Mucosa of rectum (tissue), 2 donors: ENCODE data around the gene ORAI1.

ENCODE experiments used
- H3K27ac ChIP-seq, 2 donors: one replicate each; pipeline ENCODE4 v1.7.0; 2013; ENCODE audit warnings: inconsistent platforms in 2 of 2, low read depth in 2 of 2, low read length in 2 of 2
- H3K27me3 ChIP-seq, 2 donors: one replicate each; pipeline ENCODE4 v1.7.0; 2013; ENCODE audit warnings: low read length in 2 of 2; ENCODE audit not compliant: control insufficient read depth in 2 of 2, insufficient read depth in 2 of 2
- H3K36me3 ChIP-seq, 2 donors: one replicate each; pipeline ENCODE4 v1.7.0; 2013; ENCODE audit warnings: low read length in 2 of 2; ENCODE audit not compliant: control insufficient read depth in 2 of 2, insufficient read depth in 2 of 2
- H3K4me1 ChIP-seq, 2 donors: one replicate each; pipeline ENCODE4 v1.7.0; 2013; ENCODE audit warnings: low read length in 2 of 2, mild to moderate bottlenecking in 1 of 2; ENCODE audit not compliant: control insufficient read depth in 2 of 2, insufficient read depth in 2 of 2
- H3K4me3 ChIP-seq, 2 donors: one replicate each; pipeline ENCODE4 v1.7.0; 2013; ENCODE audit warnings: low read length in 2 of 2
- H3K9ac ChIP-seq, 2 donors: one replicate each; pipeline ENCODE4 v1.7.0; 2013; ENCODE audit warnings: low read length in 2 of 2, low read depth in 1 of 2, mild to moderate bottlenecking in 1 of 2
- H3K9me3 ChIP-seq, 2 donors: one replicate each; pipeline ENCODE4 v1.7.0; 2013; ENCODE audit warnings: low read length in 2 of 2; ENCODE audit not compliant: control insufficient read depth in 2 of 2
- donor health status: healthy.
- donor health status: Normal muscosa, but diverticular disease.

ORAI1 gene

GRCh38 chr12:121626087-121626852 is at the start of gene ORAI1:
Gene ORAI1, plus strand, starts transcription at chr12:121626530.
- Histone ChIP-seq H3K9me3 (no peaks in the 10 kb centered on the region), H3K36me3 (no peaks in the 10 kb centered on the region), H3K27ac (peak within 1 kb of the TSS; percentile 92 to 94), H3K9ac (peak within 1 kb of the TSS; percentile 79 to 87), H3K4me1 (peaks cover 18 to 22% of the 10 kb centered on the region in 2 donors), H3K27me3 (no peaks in the 10 kb centered on the region), H3K4me3 (peak within 1 kb of the TSS; percentile 83 to 89)

- Histone ChIP-seq H3K4me1 (peaks cover 30 to 38% of the 10 kb centered on the region in 2 donors), H3K4me3 (peak overlapping the region in 1 of 2 donors; percentile 7), H3K27ac (peak overlapping the region in 1 of 2 donors; percentile 26), H3K9me3 (no peaks in the 10 kb centered on the region), H3K9ac (peak overlapping the region in 1 of 2 donors; percentile 17), H3K27me3 (no peaks in the 10 kb centered on the region), H3K36me3 (peaks cover 0 to 7% of the 10 kb centered on the region in 2 donors)
Measured at GRCh38 chr12:121576851-121577391, 49.4 kb upstream of the ORAI1 start.

- peaks cover 30 to 39% of the 10 kb centered on the region in 2 donors for H3K4me1 ChIP-seq
- H3K27ac ChIP-seq: peak overlapping the region in 1 of 2 donors; percentile 52
- peak overlapping the region; percentile 6 to 77 for H3K9ac ChIP-seq
- peak overlapping the region in 1 of 2 donors; percentile 7 for H3K4me3 ChIP-seq
- no peaks in the 10 kb centered on the region for H3K9me3 ChIP-seq
- peaks cover 0 to 7% of the 10 kb centered on the region in 2 donors for H3K36me3 ChIP-seq
- no peaks in the 10 kb centered on the region for H3K27me3 ChIP-seq
Measured at GRCh38 chr12:121577443-121578180, 48.7 kb upstream of the ORAI1 start.

DNA sequence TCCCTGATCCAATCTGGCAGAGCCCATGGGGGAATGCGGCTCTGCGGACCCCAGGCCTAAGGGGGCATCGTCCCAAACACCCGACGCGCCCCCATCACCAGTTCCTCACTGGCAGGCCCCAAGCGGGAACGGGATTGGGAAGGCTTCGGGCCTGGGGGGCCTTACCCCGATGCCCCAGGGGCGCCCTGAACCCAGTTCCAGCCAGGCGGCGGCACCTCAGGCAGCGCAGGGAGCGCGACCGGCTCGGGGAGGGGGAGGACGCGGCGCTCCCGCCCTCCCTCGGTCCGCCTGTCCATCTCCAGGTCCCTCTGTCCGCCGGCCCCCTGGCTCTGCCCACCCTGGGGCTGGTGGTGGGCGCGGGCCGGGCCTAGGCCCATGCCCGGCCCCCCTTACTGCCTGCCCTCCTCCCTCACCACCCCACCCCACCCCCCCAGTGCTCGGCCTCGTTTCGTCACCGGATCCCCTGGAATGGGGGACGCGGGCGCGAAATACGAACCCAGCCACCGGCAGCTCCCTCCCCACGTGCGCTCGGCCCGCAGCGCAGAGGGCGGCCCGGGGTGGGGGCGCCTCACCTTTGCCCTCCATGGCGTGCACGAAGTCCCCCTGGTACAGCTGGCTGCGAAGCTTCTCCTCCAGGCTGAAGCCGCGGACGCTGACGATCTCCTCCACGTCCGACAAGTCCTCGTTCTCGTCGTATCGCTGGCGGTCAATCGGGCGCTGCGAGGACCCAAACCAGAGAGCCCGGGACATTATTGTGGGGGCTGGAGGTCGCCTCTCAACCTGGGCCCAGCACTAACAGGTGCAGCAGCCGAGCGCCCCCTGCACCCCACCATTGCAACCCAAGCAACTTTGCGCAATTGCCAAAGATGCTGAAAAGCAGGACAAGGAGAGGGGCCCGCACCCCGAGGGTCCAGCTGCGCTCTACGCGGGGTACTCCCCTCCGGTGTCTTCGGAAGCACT is 47.8 kb upstream of the ORAI1 start:
- H3K27ac ChIP-seq: peak overlapping the region in 1 of 2 donors; percentile 64
- no peaks in the 10 kb centered on the region for H3K27me3 ChIP-seq
- peak overlapping the region; percentile 60 to 77 for H3K9ac ChIP-seq
- no peaks in the 10 kb centered on the region for H3K9me3 ChIP-seq
- H3K36me3 ChIP-seq: peaks cover 0 to 7% of the 10 kb centered on the region in 2 donors
- peak overlapping the region; percentile 70 to 79 for H3K4me3 ChIP-seq
- peaks cover 30 to 39% of the 10 kb centered on the region in 2 donors for H3K4me1 ChIP-seq

GRCh38 chr12:121579190-121579791 is 47.0 kb upstream of the ORAI1 start:
- Histone ChIP-seq H3K27ac (peak overlapping the region; percentile 64 to 67), H3K9me3 (no peaks in the 10 kb centered on the region), H3K27me3 (no peaks in the 10 kb centered on the region), H3K4me1 (peaks cover 25 to 35% of the 10 kb centered on the region in 2 donors), H3K9ac (peak overlapping the region; percentile 77), H3K36me3 (peaks cover 0 to 7% of the 10 kb centered on the region in 2 donors), H3K4me3 (peak overlapping the region; percentile 70 to 79)

DNA sequence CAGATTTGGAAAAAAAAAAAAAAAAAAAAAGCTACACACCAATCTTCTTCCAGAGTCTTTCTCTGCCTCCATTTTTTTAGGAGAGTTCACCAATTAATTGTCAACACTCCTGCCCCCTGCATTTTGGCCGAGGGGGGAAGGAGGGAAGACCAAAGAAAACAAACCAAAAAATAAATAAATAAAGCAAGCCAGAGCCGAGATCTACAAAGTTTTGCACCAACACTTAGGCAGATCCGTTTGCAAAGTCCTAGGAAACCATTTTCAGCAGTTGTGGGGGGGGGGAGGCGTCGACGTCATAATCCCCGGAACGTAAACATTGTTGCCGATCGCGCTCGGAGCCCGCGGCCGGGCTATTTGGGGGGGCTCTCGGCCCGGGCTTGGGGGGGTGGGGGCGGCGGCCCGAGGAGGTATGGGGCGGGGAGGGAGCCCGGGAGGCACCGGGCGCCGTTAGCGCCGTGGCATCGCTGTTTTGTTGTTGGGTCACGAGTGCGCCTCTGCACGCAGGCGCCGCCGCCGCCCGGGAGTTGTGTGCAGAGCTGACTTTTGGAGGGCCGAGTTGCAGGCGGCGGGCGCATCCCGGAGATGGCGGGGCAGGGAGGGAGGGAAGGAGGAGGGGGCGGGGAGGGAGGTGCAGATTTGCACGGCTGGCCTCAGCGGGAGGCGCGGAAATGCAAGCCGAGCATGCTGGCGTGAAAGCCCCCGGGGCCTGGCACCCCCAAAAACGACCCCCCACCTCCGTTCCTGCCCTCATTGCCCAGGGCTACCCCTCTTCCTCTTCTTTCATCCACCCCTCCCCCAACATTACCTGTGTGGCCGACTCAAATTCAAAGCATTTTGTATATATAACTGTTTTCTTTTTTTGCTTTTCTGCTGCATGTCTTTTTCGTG is 46.1 kb upstream of the ORAI1 start:
- H3K4me1 ChIP-seq: peaks cover 25 to 28% of the 10 kb centered on the region in 2 donors
- H3K9ac ChIP-seq: peak overlapping the region; percentile 77

GRCh38 chr12:121580959-121581685 is 45.2 kb upstream of the ORAI1 start, which contains the start of gene KDM2B:
Gene KDM2B, minus strand, starts transcription at chr12:121581023. Its CDS starts 112 bp downstream, at chr12:121580911.
- peaks cover 22 to 25% of the 10 kb centered on the region in 2 donors for H3K4me1 ChIP-seq
- H3K4me3 ChIP-seq: peak within 1 kb of the TSS; percentile 70 to 79
- no peaks in the 10 kb centered on the region for H3K36me3 ChIP-seq
- H3K27me3 ChIP-seq: no peaks in the 10 kb centered on the region
- peak within 1 kb of the TSS; percentile 77 for H3K9ac ChIP-seq
- H3K27ac ChIP-seq: peak within 1 kb of the TSS; percentile 64 to 67
- no peaks in the 10 kb centered on the region for H3K9me3 ChIP-seq

More for the DNA sequence above, 46.1 kb upstream of the ORAI1 start:
- peak overlapping the region; percentile 70 to 79 for H3K4me3 ChIP-seq
- H3K27me3 ChIP-seq: no peaks in the 10 kb centered on the region
- H3K36me3 ChIP-seq: peaks cover 0 to 6% of the 10 kb centered on the region in 2 donors
- peak overlapping the region; percentile 64 to 67 for H3K27ac ChIP-seq
- no peaks in the 10 kb centered on the region for H3K9me3 ChIP-seq
